Chondrocyte (in vitro differentiated cells): ENCODE results near the gene ASB4. TPM values are rescaled to one million over a fixed set of nuclear protein-coding genes. Genes with fewer than 3 reads are reported as not detected.

ENCODE experiments used
- DNase-seq: peaks from one replicate; pipeline ENCODE4 v3.0.0; 2021; ENCODE audit warnings: mixed read lengths, low spot score
- H3K27ac Mint-ChIP-seq: one replicate; pipeline ENCODE4 v1.8.0; 2021; ENCODE audit warnings: mild to moderate bottlenecking, moderate library complexity, mixed read lengths; ENCODE audit not compliant: unreplicated experiment
- H3K27me3 Mint-ChIP-seq: 2 replicates; pipeline ENCODE4 v1.8.0; 2021; ENCODE audit warnings: low read depth, mixed read lengths
- H3K36me3 Mint-ChIP-seq: 2 replicates; pipeline ENCODE4 v1.8.0; 2021; ENCODE audit warnings: low read depth, mixed read lengths
- H3K4me1 Mint-ChIP-seq: 2 replicates; pipeline ENCODE4 v1.8.0; 2021; ENCODE audit warnings: low read depth, mild to moderate bottlenecking, mixed read lengths
- H3K4me3 Mint-ChIP-seq: one replicate; pipeline ENCODE4 v1.8.0; 2021; ENCODE audit warnings: mild to moderate bottlenecking, moderate library complexity, mixed read lengths; ENCODE audit not compliant: unreplicated experiment
- H3K9me3 Mint-ChIP-seq: 2 replicates; pipeline ENCODE4 v1.8.0; 2021; ENCODE audit warnings: low read depth, mixed read lengths
- total RNA-seq: library from RNA; stranded (reverse); gene quantifications from 3 replicates; pipeline ENCODE4 v1.2.1, GENCODE V29; 2021
- TF ChIP-seq, protein P1 (sequence below): fragments of 200-600 bp; sonication (generic); IDR thresholded peaks from 2 replicates; pipeline ENCODE4 v1.5.0; 2021; ENCODE audit warnings: antibody characterized with exemption, mild to moderate bottlenecking, moderate library complexity

Gene ASB4
- total RNA-seq, 1 donor from 2014 or later, result not detected

DNA sequence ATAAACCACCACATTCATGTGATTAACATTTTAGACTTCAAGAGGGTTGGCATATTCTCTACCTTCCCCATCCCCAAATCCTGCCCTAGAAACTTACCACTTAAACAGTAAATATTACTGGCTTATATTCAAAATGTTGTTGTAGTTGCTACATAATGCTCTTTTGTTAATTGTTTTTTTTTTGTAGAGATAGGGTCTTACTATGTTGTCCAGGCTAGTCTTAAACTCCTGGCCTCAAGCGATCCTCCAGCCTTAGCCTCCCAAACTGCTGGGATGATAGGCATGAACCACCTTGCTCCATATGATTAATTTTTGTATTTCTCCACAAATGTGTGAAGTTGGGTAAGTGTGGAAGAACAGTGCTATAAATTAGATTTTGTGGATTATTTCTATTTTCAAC, 104.0 kb downstream of the ASB4 start:
- Mint-ChIP-seq H3K27me3 (no peaks in the 10 kb centered on the region), H3K4me3 (no peak overlapping the region), H3K4me1 (peaks cover 3% of the 10 kb centered on the region), H3K27ac (no peak overlapping the region), H3K36me3 (peaks cover 28% of the 10 kb centered on the region), H3K9me3 (no peaks in the 10 kb centered on the region)
- TF ChIP-seq, protein P1, sequence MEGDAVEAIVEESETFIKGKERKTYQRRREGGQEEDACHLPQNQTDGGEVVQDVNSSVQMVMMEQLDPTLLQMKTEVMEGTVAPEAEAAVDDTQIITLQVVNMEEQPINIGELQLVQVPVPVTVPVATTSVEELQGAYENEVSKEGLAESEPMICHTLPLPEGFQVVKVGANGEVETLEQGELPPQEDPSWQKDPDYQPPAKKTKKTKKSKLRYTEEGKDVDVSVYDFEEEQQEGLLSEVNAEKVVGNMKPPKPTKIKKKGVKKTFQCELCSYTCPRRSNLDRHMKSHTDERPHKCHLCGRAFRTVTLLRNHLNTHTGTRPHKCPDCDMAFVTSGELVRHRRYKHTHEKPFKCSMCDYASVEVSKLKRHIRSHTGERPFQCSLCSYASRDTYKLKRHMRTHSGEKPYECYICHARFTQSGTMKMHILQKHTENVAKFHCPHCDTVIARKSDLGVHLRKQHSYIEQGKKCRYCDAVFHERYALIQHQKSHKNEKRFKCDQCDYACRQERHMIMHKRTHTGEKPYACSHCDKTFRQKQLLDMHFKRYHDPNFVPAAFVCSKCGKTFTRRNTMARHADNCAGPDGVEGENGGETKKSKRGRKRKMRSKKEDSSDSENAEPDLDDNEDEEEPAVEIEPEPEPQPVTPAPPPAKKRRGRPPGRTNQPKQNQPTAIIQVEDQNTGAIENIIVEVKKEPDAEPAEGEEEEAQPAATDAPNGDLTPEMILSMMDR, result no peak
- no peak for DNase-seq

Other genes with a start within 250 kb of the ASB4 start
- not detected in 3 replicates for gene PON1, start 161.4 kb upstream of the ASB4 start, total RNA-seq
- gene PON3, start 89.6 kb upstream of the ASB4 start, total RNA-seq, result not detected in 3 replicates
- gene PON2, start 50.9 kb upstream of the ASB4 start, total RNA-seq, result 91.6 to 94.2 TPM (median 92.1 TPM) in 3 replicates
- 1.9 to 8.6 TPM (median 7.3 TPM) in 3 replicates for gene PDK4, start 110.6 kb downstream of the ASB4 start, total RNA-seq